Spleen (tissue), 11 donors: ENCODE results near the gene INHBB. TPM values are rescaled to one million over a fixed set of nuclear protein-coding genes. Genes with fewer than 3 reads are reported as not detected.

ENCODE experiments used
- DNase-seq: peaks from one replicate; pipeline ENCODE4 v3.0.0-alpha.2; 2020
- H3K27ac ChIP-seq, 8 donors: fragments of 200-600 bp; sonication (generic) in 7 of 8; 1 replicate in 4 of 8; 2 replicates in 4 of 8; pipeline versions ENCODE4 v1.5.0 to v1.8.0; 2016 to 2021; ENCODE audit warnings: inconsistent platforms in 4 of 8, mild to moderate bottlenecking in 4 of 8, moderate library complexity in 1 of 8
- H3K27me3 ChIP-seq, 7 donors: fragments of 200-600 bp; sonication (generic) in 6 of 7; replicated peaks in 1 of 7; 1 replicate in 4 of 7; 2 replicates in 3 of 7; pipeline versions ENCODE4 v1.5.0 to v1.8.0; 2016 to 2021; ENCODE audit warnings: inconsistent platforms in 3 of 7, mild to moderate bottlenecking in 1 of 7
- H3K36me3 ChIP-seq, 6 donors: fragments of 200-600 bp; sonication (generic) in 5 of 6; 1 replicate in 4 of 6; 2 replicates in 2 of 6; pipeline versions ENCODE4 v1.5.0 to v1.8.0; 2016 to 2021; ENCODE audit warnings: inconsistent platforms in 2 of 6
- H3K4me1 ChIP-seq, 6 donors: fragments of 200-600 bp; sonication (generic) in 5 of 6; 1 replicate in 3 of 6; 2 replicates in 3 of 6; pipeline versions ENCODE4 v1.5.0 to v1.8.0; 2016 to 2021; ENCODE audit warnings: inconsistent platforms in 3 of 6
- H3K4me3 ChIP-seq, 8 donors: fragments of 200-600 bp; sonication (generic) in 7 of 8; 1 replicate in 4 of 8; 2 replicates in 4 of 8; pipeline versions ENCODE4 v1.5.0 to v1.8.0; 2016 to 2021; ENCODE audit warnings: inconsistent platforms in 4 of 8, mild to moderate bottlenecking in 4 of 8, moderate library complexity in 2 of 8
- H3K9me3 ChIP-seq, 8 donors: fragments of 200-600 bp; sonication (generic) in 7 of 8; 1 replicate in 4 of 8; 2 replicates in 4 of 8; pipeline versions ENCODE4 v1.5.0 to v1.8.0; 2016 to 2021; ENCODE audit warnings: inconsistent platforms in 4 of 8
- POLR2A ChIP-seq, 3 donors: fragments of 450-650 bp; IDR thresholded peaks; one replicate each; pipeline ENCODE4 v1.5.1; 2017; ENCODE audit warnings: antibody characterized with exemption in 3 of 3, mild to moderate bottlenecking in 1 of 3
- POLR2AphosphoS5 ChIP-seq, 3 donors: sonication (generic); formaldehyde crosslinking; IDR thresholded peaks; one replicate each; pipeline ENCODE4 v1.5.1; 2017; ENCODE audit warnings: antibody characterized with exemption in 3 of 3
- WGBS, 5 donors: extraction: QIAGEN DNeasy Blood & Tissue Kit in 3 of 5; methylation state at CpG; one replicate each; pipeline versions ENCODE4 v1.1.5 to v1.1.7; 2013 to 2018; 5-methylcytosine and 5-hydroxymethylcytosine counted together
- intact Hi-C: fragments of 100-400 bp; cut with DNase I; formaldehyde crosslinking; loops from one replicate; pipeline ENCODE4 v1.15.0; 2023; ENCODE audit warnings: low total_unique reads
- polyA plus RNA-seq, 3 donors: library from polyadenylated mRNA; stranded (reverse); fragments of 200-250 nt; gene quantifications; one replicate each; pipeline ENCODE4 v1.2.1, GENCODE V29; 2013
- total RNA-seq, 7 donors: library from RNA; depleted of rRNA in 3 of 7; stranded (reverse); fragments of >200 nt in 3 of 7; fragmentation: NEBNext Ultra II Directional in 4 of 7; extraction: Animal tissue kit (Norgen Biotek cat#: 25700) in 4 of 7; gene quantifications; one replicate each; pipeline versions ENCODE4 v1.1.0 to v1.2.1, GENCODE V29; 2016 to 2021
- TF ChIP-seq, protein P1 (sequence below), 11 experiments: fragments of 200-600 bp in 7 of 11; fragments of 450-650 bp in 4 of 11; sonication (generic) in 4 of 11; IDR thresholded peaks in 8 of 11; conservative IDR thresholded peaks in 3 of 11; 1 replicate in 7 of 11; 2 replicates in 4 of 11; pipeline versions ENCODE4 v1.4.0 to v1.8.0; 2016 to 2021; ENCODE audit warnings: antibody characterized with exemption in 11 of 11, inconsistent platforms in 4 of 11, mild to moderate bottlenecking in 1 of 11
- donor health status: healthy with polysubstance abuse.
- donor health status: DM: no; HTN: no; CAD: no; lungs with moderate emphysema.
- donor health status: DM: no; HTN: no; CAD: no.
- donor health status: Bipolar disorder and iron deficiency.
- donor health status: healthy.
- donor health status: DM: no; HTN: no; CAD: no.
- donor health status: DM: yes; HTN: yes; CAD: no.

The INHBB gene
- total and polyA plus RNA-seq, 10 donors = 0.26 to 1.5 (median 0.67) TPM

DNA sequence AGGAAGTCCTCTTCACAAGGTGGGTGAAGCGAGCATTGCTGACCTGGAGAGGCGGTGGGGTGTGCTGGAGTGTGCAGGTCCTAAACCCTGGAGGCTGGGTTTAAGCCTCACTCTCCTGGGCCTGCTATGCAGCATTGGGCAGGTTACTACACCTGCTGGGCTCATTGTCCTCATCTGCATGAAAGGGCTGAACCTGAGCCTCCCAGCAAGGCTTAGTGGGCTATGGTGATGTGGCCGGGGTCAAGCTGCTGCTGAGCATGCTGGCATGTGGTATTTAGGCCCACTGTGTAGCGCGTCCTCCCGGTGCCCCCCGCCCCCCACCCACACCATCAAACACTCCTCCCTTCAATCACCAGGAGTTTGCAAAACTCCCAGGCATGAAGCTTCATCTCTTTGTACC is 37.3 kb downstream of the INHBB start:
- Histone ChIP-seq H3K27ac (no peak overlapping the region), H3K4me1 (no peaks in the 10 kb centered on the region), H3K36me3 (no peaks in the 10 kb centered on the region), H3K27me3 (peaks cover 0 to 24% (median 6%) of the 10 kb centered on the region in 7 donors), H3K4me3 (no peak overlapping the region), H3K9me3 (no peaks in the 10 kb centered on the region)
- peak; percentile 46 for DNase-seq
- intact Hi-C loops = no loop called here
- TF ChIP-seq, protein P1, sequence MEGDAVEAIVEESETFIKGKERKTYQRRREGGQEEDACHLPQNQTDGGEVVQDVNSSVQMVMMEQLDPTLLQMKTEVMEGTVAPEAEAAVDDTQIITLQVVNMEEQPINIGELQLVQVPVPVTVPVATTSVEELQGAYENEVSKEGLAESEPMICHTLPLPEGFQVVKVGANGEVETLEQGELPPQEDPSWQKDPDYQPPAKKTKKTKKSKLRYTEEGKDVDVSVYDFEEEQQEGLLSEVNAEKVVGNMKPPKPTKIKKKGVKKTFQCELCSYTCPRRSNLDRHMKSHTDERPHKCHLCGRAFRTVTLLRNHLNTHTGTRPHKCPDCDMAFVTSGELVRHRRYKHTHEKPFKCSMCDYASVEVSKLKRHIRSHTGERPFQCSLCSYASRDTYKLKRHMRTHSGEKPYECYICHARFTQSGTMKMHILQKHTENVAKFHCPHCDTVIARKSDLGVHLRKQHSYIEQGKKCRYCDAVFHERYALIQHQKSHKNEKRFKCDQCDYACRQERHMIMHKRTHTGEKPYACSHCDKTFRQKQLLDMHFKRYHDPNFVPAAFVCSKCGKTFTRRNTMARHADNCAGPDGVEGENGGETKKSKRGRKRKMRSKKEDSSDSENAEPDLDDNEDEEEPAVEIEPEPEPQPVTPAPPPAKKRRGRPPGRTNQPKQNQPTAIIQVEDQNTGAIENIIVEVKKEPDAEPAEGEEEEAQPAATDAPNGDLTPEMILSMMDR (IDR thresholded peaks at IDR 0.05 in 8 of 11, conservative IDR thresholded peaks at IDR 0.05 in 3 of 11) = no peak
- TF ChIP-seq POLR2AphosphoS5 (IDR thresholded peaks at IDR 0.05) (no peak), POLR2A (IDR thresholded peaks at IDR 0.05) (no peak)
- 81 to 97% (median 90%) methylated on average over 2 to 7 of the region's 7 CpGs for WGBS, 5 donors

DNA sequence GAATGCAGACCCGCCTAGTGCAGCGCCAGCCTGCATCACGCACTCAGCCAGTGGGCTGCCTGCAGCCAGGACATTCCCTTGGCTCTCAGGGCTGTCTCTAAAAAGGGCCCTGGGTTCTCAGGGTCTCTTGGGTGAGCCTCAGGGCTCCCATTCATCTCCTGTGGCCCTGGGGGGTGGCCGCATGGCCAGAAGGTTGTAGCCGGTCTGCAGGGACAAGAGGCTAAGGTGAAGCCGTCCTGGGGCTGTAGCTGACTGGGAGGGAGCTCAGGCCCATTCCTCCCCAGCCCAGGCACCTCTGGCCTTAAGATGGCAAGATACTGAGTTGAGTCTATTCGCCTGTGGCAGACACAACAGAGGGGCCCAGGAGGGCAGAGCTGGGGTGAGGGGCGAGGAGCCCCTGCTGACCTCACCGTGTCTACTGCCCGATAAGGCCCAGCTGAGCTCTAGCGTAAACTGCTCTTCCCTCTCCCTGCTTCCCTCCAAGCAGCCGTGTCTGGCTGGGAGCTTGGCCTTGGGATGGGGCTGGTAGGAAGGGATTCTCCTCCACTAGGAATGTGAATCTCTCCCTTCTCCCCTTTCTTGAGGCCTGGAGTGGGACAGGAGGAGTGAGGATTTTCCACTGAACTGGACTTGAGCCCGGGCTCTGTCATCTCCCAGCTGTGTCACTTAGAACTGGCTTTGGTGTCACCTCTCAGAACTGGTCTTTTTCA is 37.9 kb downstream of the INHBB start:
- WGBS, 5 donors = 79 to 91% (median 85%) methylated on average over 12 to 13 of the region's 13 CpGs
- TF ChIP-seq POLR2AphosphoS5 (IDR thresholded peaks at IDR 0.05) (no peak), POLR2A (IDR thresholded peaks at IDR 0.05) (no peak)
- TF ChIP-seq, protein P1 (IDR thresholded peaks at IDR 0.05 in 8 of 11, conservative IDR thresholded peaks at IDR 0.05 in 3 of 11) = no peak
- peak; percentile 61 for DNase-seq
- intact Hi-C loops = no loop called here
- Histone ChIP-seq H3K4me3 (no peak overlapping the region), H3K9me3 (no peaks in the 10 kb centered on the region), H3K27ac (no peak overlapping the region), H3K27me3 (peaks cover 0 to 24% (median 2%) of the 10 kb centered on the region in 7 donors), H3K4me1 (no peaks in the 10 kb centered on the region), H3K36me3 (no peaks in the 10 kb centered on the region)

DNA sequence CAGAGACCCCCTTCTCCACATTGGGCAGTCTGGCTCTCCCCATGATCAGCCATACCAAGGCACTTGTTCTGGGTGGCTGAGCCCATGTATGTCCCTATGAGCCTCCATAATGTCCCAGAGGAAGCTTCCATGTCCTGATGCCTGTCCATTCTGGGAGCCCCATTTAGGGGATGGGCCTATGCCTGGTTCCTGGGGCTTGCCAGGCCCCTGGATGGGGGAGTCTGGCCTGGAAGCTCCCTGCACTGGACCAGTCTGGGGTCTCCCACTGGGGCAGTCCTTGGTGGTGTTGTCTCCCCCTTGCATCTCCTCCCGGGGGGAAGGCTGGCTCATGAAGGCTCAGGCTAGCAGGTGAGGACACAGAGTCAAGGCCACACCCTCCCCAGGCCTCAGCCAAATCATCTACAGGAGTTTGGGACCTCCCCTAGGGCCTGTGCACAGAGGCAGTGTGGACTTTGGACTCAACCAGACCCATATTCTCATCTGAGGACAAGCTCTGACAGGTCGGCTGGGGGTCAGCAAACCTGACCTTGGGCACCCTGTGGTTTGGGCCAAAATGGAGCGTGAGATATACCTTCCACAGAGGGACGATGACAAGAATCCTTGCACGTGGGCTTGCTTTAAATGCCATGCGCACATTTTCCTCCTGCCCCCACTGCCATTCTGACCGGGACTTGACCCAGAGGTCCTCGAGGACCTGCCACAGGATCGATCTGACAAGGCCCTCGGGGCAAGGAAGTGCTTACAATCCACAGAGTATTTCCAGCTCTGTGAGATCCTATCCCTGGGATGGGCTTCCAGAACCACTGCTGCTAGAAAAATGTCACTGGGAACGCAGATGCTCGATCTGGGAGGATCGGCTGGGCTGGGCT is 38.8 kb downstream of the INHBB start:
- Histone ChIP-seq H3K27me3 (peaks cover 0 to 24% (median 0%) of the 10 kb centered on the region in 7 donors), H3K27ac (no peak overlapping the region), H3K4me1 (no peaks in the 10 kb centered on the region), H3K36me3 (no peaks in the 10 kb centered on the region), H3K4me3 (no peak overlapping the region), H3K9me3 (no peaks in the 10 kb centered on the region)
- 67 to 82% (median 77%) methylated on average over 10 to 13 of the region's 13 CpGs for WGBS, 5 donors
- intact Hi-C loops = no loop called here
- peak; percentile 67 for DNase-seq
- TF ChIP-seq POLR2AphosphoS5 (IDR thresholded peaks at IDR 0.05) (no peak), POLR2A (IDR thresholded peaks at IDR 0.05) (no peak)
- TF ChIP-seq, protein P1 (IDR thresholded peaks at IDR 0.05 in 8 of 11, conservative IDR thresholded peaks at IDR 0.05 in 3 of 11) = no peak
